Astrocyte (in vitro differentiated cells and primary cell): ENCODE data around the gene CCDC28B. TPM values are rescaled to one million over a fixed set of nuclear protein-coding genes. Genes with fewer than 3 reads are reported as not detected.

Experiments
- DNase-seq: peaks from one replicate; pipeline ENCODE4 v3.0.0-alpha.2; 2010; ENCODE audit warnings: low read depth
- FAIRE-seq: peaks from 2 replicates; lab custom pipeline; 2011; peaks lifted over from hg19 to GRCh38; lab: Jason Lieb, UNC
- H2AFZ ChIP-seq: 2 replicates; pipeline ENCODE4 v1.6.0; 2012; ENCODE audit warnings: low read depth, low read length, inconsistent platforms
- H3K27ac ChIP-seq: 2 replicates; pipeline ENCODE4 v1.5.1; 2011; ENCODE audit warnings: low read depth, low read length, inconsistent platforms
- H3K27me3 ChIP-seq: 2 replicates; pipeline ENCODE4 v1.6.0; 2011; ENCODE audit warnings: low read length, inconsistent platforms; ENCODE audit not compliant: insufficient read depth
- H3K36me3 ChIP-seq: 2 replicates; pipeline ENCODE4 v1.5.1; 2011; ENCODE audit warnings: low read length, inconsistent platforms; ENCODE audit not compliant: insufficient read depth
- H3K4me1 ChIP-seq: 2 replicates; pipeline ENCODE4 v1.5.1; 2011; ENCODE audit warnings: low read length, inconsistent platforms; ENCODE audit not compliant: insufficient read depth
- H3K4me2 ChIP-seq: 2 replicates; pipeline ENCODE4 v1.6.0; 2012; ENCODE audit warnings: low read length, inconsistent platforms
- H3K4me3 ChIP-seq: 2 replicates; pipeline ENCODE4 v1.5.1; 2011; ENCODE audit warnings: low read depth, mild to moderate bottlenecking, low read length, inconsistent platforms; ENCODE audit not compliant: insufficient read depth
- H3K79me2 ChIP-seq: 2 replicates; pipeline ENCODE4 v1.6.0; 2012; ENCODE audit warnings: mild to moderate bottlenecking, low read length, inconsistent platforms; ENCODE audit not compliant: insufficient read depth
- H3K9ac ChIP-seq: 2 replicates; pipeline ENCODE4 v1.6.0; 2012; ENCODE audit warnings: mild to moderate bottlenecking, low read length, inconsistent platforms
- H3K9me3 ChIP-seq: 2 replicates; pipeline ENCODE4 v1.5.1; 2012; ENCODE audit warnings: low read depth, mild to moderate bottlenecking, low read length, inconsistent platforms; ENCODE audit not compliant: insufficient read depth
- H4K20me1 ChIP-seq: 2 replicates; pipeline ENCODE4 v1.6.0; 2012; ENCODE audit warnings: low read length, inconsistent platforms; ENCODE audit not compliant: insufficient read depth
- H3K27ac Mint-ChIP-seq: one replicate; pipeline ENCODE4 v1.8.0; 2021; ENCODE audit warnings: mild to moderate bottlenecking, mixed read lengths; ENCODE audit not compliant: unreplicated experiment
- H3K27me3 Mint-ChIP-seq: one replicate; pipeline ENCODE4 v1.8.0; 2021; ENCODE audit warnings: low read depth, mixed read lengths; ENCODE audit not compliant: unreplicated experiment
- H3K36me3 Mint-ChIP-seq: one replicate; pipeline ENCODE4 v1.8.0; 2021; ENCODE audit warnings: low read depth, mixed read lengths; ENCODE audit not compliant: unreplicated experiment
- H3K4me1 Mint-ChIP-seq: one replicate; pipeline ENCODE4 v1.8.0; 2021; ENCODE audit warnings: low read depth, mixed read lengths; ENCODE audit not compliant: unreplicated experiment
- H3K4me3 Mint-ChIP-seq: one replicate; pipeline ENCODE4 v1.8.0; 2021; ENCODE audit warnings: mild to moderate bottlenecking, moderate library complexity, mixed read lengths; ENCODE audit not compliant: unreplicated experiment
- H3K9me3 Mint-ChIP-seq: one replicate; pipeline ENCODE4 v1.8.0; 2021; ENCODE audit warnings: mild to moderate bottlenecking, mixed read lengths; ENCODE audit not compliant: unreplicated experiment
- EZH2 ChIP-seq: IDR thresholded peaks from 2 replicates; pipeline ENCODE4 v1.6.1; 2012; ENCODE audit warnings: mild to moderate bottlenecking, low read length, inconsistent platforms; ENCODE audit not compliant: insufficient read depth
- total RNA-seq: library from RNA; stranded (reverse); gene quantifications from 2 replicates; pipeline ENCODE4 v1.2.1, GENCODE V29; 2021
- TF ChIP-seq, protein P1 (sequence below): IDR thresholded peaks from 2 replicates; pipeline ENCODE4 v1.5.1; 2011; ENCODE audit warnings: low read depth, mild to moderate bottlenecking, inconsistent platforms, low read length, moderate library complexity; ENCODE audit not compliant: insufficient read depth

CCDC28B gene
- total RNA-seq, 1 donor from 2014 or later, result 16.0 TPM

DNA sequence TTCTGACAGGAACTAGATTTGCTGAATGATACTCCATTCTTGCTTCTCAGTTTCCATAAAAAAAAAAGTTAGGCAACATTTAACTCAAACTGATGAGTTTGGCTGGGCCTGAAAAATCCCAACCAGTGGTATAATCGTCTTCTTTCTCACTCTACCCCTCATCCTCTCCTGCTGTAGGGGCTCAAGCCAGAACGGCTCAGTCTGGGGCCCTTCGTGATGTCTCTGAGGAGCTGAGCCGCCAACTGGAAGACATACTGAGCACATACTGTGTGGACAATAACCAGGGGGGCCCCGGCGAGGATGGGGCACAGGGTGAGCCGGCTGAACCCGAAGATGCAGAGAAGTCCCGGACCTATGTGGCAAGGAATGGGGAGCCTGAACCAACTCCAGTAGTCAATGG lies 19.3 kb upstream of the CCDC28B start:
- no peak for FAIRE-seq
- Mint-ChIP-seq H3K27ac (peak overlapping the region; percentile 88), H3K4me1 (peaks cover 26% of the 10 kb centered on the region)

DNA sequence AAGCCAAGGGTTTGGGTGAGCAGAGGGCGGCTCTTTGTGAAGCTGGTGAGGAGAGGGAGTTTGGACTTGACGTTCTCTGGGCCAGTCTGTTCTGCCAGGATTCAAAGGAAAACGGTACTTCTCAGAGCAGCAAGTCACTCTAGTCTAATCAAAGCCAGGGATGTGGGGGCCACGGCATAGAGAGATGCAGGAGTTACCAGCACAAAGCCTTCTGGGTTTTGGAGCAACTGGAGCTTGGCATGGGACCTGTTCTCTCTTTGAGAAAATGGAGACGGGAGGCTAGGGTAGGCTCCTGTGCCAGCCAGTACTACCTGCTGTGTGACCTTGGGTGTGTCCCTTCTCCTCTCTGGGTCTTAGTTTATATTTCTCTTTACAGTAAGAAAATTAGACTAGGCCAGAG lies 18.8 kb upstream of the CCDC28B start:
- Histone ChIP-seq H2AFZ (no peak overlapping the region), H4K20me1 (peaks cover 49% of the 10 kb centered on the region), H3K4me1 (peaks cover 19% of the 10 kb centered on the region), H3K4me3 (peak overlapping the region; percentile 69), H3K27ac (no peak overlapping the region), H3K79me2 (peaks cover 59% of the 10 kb centered on the region), H3K9me3 (no peaks in the 10 kb centered on the region), H3K27me3 (no peaks in the 10 kb centered on the region), H3K9ac (peak overlapping the region; percentile 97), H3K4me2 (peak overlapping the region; percentile 91), H3K36me3 (peaks cover 17% of the 10 kb centered on the region)
- peak overlapping the region; percentile 90 for H3K4me3 Mint-ChIP-seq
- DNase-seq (no peak), FAIRE-seq (no peak)
- no peaks in the 10 kb centered on the region for H3K27me3 Mint-ChIP-seq
- H3K36me3 Mint-ChIP-seq, result peaks cover 32% of the 10 kb centered on the region
- no peaks in the 10 kb centered on the region for H3K9me3 Mint-ChIP-seq
- peaks cover 31% of the 10 kb centered on the region for H3K4me1 Mint-ChIP-seq
- peak overlapping the region; percentile 51 for H3K27ac Mint-ChIP-seq
- TF ChIP-seq, protein P1, sequence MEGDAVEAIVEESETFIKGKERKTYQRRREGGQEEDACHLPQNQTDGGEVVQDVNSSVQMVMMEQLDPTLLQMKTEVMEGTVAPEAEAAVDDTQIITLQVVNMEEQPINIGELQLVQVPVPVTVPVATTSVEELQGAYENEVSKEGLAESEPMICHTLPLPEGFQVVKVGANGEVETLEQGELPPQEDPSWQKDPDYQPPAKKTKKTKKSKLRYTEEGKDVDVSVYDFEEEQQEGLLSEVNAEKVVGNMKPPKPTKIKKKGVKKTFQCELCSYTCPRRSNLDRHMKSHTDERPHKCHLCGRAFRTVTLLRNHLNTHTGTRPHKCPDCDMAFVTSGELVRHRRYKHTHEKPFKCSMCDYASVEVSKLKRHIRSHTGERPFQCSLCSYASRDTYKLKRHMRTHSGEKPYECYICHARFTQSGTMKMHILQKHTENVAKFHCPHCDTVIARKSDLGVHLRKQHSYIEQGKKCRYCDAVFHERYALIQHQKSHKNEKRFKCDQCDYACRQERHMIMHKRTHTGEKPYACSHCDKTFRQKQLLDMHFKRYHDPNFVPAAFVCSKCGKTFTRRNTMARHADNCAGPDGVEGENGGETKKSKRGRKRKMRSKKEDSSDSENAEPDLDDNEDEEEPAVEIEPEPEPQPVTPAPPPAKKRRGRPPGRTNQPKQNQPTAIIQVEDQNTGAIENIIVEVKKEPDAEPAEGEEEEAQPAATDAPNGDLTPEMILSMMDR, result no peak
- TF ChIP-seq EZH2, result no peak

More for the DNA sequence above, 19.3 kb upstream of the CCDC28B start:
- peak overlapping the region; percentile 91 for H3K27ac ChIP-seq
- peak overlapping the region; percentile 97 for H3K9ac ChIP-seq
- H3K9me3 ChIP-seq, result no peaks in the 10 kb centered on the region
- DNase-seq, result no peak
- H3K4me1 ChIP-seq, result peaks cover 19% of the 10 kb centered on the region
- H3K36me3 Mint-ChIP-seq, result peaks cover 28% of the 10 kb centered on the region
- H3K79me2 ChIP-seq, result peaks cover 54% of the 10 kb centered on the region
- no peaks in the 10 kb centered on the region for H3K9me3 Mint-ChIP-seq
- no peaks in the 10 kb centered on the region for H3K27me3 ChIP-seq
- peaks cover 44% of the 10 kb centered on the region for H4K20me1 ChIP-seq
- peaks cover 15% of the 10 kb centered on the region for H3K36me3 ChIP-seq
- no peak for TF ChIP-seq EZH2
- TF ChIP-seq, protein P1, result no peak
- peak overlapping the region; percentile 90 for H3K4me3 Mint-ChIP-seq
- H3K27me3 Mint-ChIP-seq, result no peaks in the 10 kb centered on the region
- peak overlapping the region; percentile 91 for H3K4me2 ChIP-seq
- peak overlapping the region; percentile 69 for H3K4me3 ChIP-seq
- no peak overlapping the region for H2AFZ ChIP-seq

DNA sequence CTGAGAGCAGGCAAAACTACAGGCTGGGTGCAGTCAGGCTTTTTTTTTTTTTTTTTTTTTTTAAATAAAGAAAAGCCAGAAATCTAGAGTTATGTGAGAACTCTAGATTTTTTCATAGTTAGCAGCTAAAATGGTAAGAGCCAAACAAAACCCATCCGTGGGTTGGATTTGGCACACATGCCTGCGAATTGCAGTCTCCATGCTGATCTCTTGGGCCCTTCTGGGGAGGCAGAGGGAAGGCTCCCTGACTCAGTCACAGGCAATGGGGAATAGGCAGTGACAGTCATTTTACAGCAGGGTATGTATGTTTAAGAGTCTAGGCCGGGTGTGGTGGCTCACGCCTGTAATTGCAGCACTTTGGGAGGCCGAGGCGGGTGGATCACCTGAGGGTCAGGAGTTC lies 18.3 kb upstream of the CCDC28B start:
- Histone ChIP-seq H3K4me1 (peaks cover 19% of the 10 kb centered on the region), H3K27ac (no peak overlapping the region), H3K4me2 (peak overlapping the region; percentile 91), H2AFZ (no peak overlapping the region), H3K79me2 (peaks cover 64% of the 10 kb centered on the region), H3K27me3 (no peaks in the 10 kb centered on the region), H4K20me1 (peaks cover 54% of the 10 kb centered on the region), H3K4me3 (peak overlapping the region; percentile 69), H3K9me3 (no peaks in the 10 kb centered on the region), H3K36me3 (peaks cover 21% of the 10 kb centered on the region), H3K9ac (no peak overlapping the region)
- DNase-seq, result peak; percentile 15
- Mint-ChIP-seq H3K27ac (peak overlapping the region; percentile 72), H3K4me1 (peaks cover 33% of the 10 kb centered on the region), H3K27me3 (no peaks in the 10 kb centered on the region), H3K4me3 (peak overlapping the region; percentile 90), H3K36me3 (peaks cover 30% of the 10 kb centered on the region), H3K9me3 (no peaks in the 10 kb centered on the region)
- TF ChIP-seq EZH2, result no peak
- TF ChIP-seq, protein P1, result no peak
- FAIRE-seq, result no peak
